B cell (primary cell): ENCODE results near the gene RNASET2. TPM values are rescaled to one million over a fixed set of nuclear protein-coding genes. Genes with fewer than 3 reads are reported as not detected.

Experiments used
- ATAC-seq: fragments of 200-7000 bp; cut with Tn5 transposase; one replicate; pipeline ENCODE4 v1.10.0; 2021; ENCODE audit warnings: low read depth, mild to moderate bottlenecking, moderate number of reproducible peaks, moderate library complexity
- CTCF ChIA-PET: fragments of 350-600 bp; sonication (Branson Sonifier 250); formaldehyde crosslinking; loops from one replicate; lab custom pipeline; 2021; ENCODE audit warnings: antibody characterized with exemption, inconsistent platforms; lab: Charles Lee
- POLR2A ChIA-PET: fragments of 350-600 bp; sonication (Branson Sonifier 250); formaldehyde crosslinking; loops from one replicate; lab custom pipeline; 2021; ENCODE audit warnings: antibody characterized with exemption; lab: Charles Lee
- DNase-seq: peaks from one replicate; pipeline ENCODE4 v3.0.0; 2013
- H2AFZ ChIP-seq: 2 replicates; pipeline ENCODE4 v1.6.1; 2012; ENCODE audit warnings: mild to moderate bottlenecking, low read depth, low read length; ENCODE audit not compliant: insufficient read depth, poor library complexity, severe bottlenecking
- H3K27ac ChIP-seq, 2 donors: 1 replicate in 1 of 2; 2 replicates in 1 of 2; pipeline ENCODE4 v1.5.1; 2012 to 2013; ENCODE audit warnings: low read length in 2 of 2, mild to moderate bottlenecking in 2 of 2, moderate library complexity in 1 of 2
- H3K27me3 ChIP-seq, 4 experiments: fragments of 200-600 bp in 1 of 4; sonication (generic) in 1 of 4; replicated peaks in 1 of 4; 1 replicate in 2 of 4; 2 replicates in 2 of 4; pipeline versions ENCODE4 v1.6.1 to v1.7.0; 2013 to 2016; ENCODE audit warnings: low read length in 3 of 4, mild to moderate bottlenecking in 2 of 4, mixed read lengths in 1 of 4, moderate library complexity in 1 of 4; ENCODE audit not compliant: insufficient read depth in 4 of 4, control insufficient read depth in 3 of 4; ENCODE audit errors: control extremely low read depth in 1 of 4
- H3K36me3 ChIP-seq, 2 experiments: replicated peaks in 1 of 2; 1 replicate in 1 of 2; 2 replicates in 1 of 2; pipeline versions ENCODE4 v1.6.1 to v1.7.1; 2013; ENCODE audit warnings: low read length in 1 of 2; ENCODE audit not compliant: insufficient read depth in 2 of 2, control insufficient read depth in 1 of 2; ENCODE audit errors: control extremely low read depth in 1 of 2, extremely low read depth in 1 of 2
- H3K4me1 ChIP-seq, 2 donors: fragments of 200-600 bp in 1 of 2; sonication (generic) in 1 of 2; 1 replicate in 1 of 2; 2 replicates in 1 of 2; pipeline versions ENCODE4 v1.5.1 to v1.6.1; 2013 to 2017; ENCODE audit warnings: low read length in 2 of 2; ENCODE audit not compliant: control insufficient read depth in 2 of 2, insufficient read depth in 2 of 2
- H3K4me2 ChIP-seq: replicated peaks from 2 replicates; pipeline ENCODE3; 2012; ENCODE audit warnings: mild to moderate bottlenecking, low read depth, low read length; ENCODE audit not compliant: poor library complexity, severe bottlenecking
- H3K4me3 ChIP-seq, 5 experiments: fragments of 200-600 bp in 1 of 5; sonication (generic) in 1 of 5; 1 replicate in 3 of 5; 2 replicates in 2 of 5; pipeline versions ENCODE4 v1.5.1 to v1.7.0; 2011 to 2016; ENCODE audit warnings: low read length in 4 of 5, mild to moderate bottlenecking in 4 of 5, low read depth in 2 of 5, control low read depth in 1 of 5, moderate library complexity in 1 of 5; ENCODE audit not compliant: insufficient read depth in 1 of 5; ENCODE audit errors: control extremely low read depth in 1 of 5, extremely low read depth in 1 of 5
- H3K79me2 ChIP-seq: fragments of 200-600 bp; sonication (generic); one replicate; pipeline ENCODE4 v1.6.0; 2016; ENCODE audit warnings: low read length; ENCODE audit not compliant: control insufficient read depth, insufficient read depth
- H3K9ac ChIP-seq: fragments of 200-600 bp; sonication (generic); 2 replicates; pipeline ENCODE4 v1.6.1; 2017; ENCODE audit warnings: mild to moderate bottlenecking, low read length, moderate library complexity
- H3K9me3 ChIP-seq, 3 donors: one replicate each; pipeline versions ENCODE4 v1.6.1 to v1.7.1; 2013; ENCODE audit warnings: low read length in 2 of 3; ENCODE audit not compliant: control insufficient read depth in 2 of 3, insufficient read depth in 1 of 3; ENCODE audit errors: control extremely low read depth in 1 of 3
- H4K20me1 ChIP-seq: 2 replicates; pipeline ENCODE4 v1.6.0; 2012; ENCODE audit warnings: mild to moderate bottlenecking, low read length; ENCODE audit not compliant: insufficient read depth, control insufficient read depth, poor library complexity, severe bottlenecking
- H3K27ac Mint-ChIP-seq: one replicate; pipeline ENCODE4 v1.8.0; 2021; ENCODE audit warnings: mixed read lengths
- H3K27me3 Mint-ChIP-seq: one replicate; pipeline ENCODE4 v1.8.0; 2021; ENCODE audit warnings: mixed read lengths
- H3K4me1 Mint-ChIP-seq: one replicate; pipeline ENCODE4 v1.8.0; 2021; ENCODE audit warnings: mixed read lengths
- H3K4me3 Mint-ChIP-seq: one replicate; pipeline ENCODE4 v1.8.0; 2021; ENCODE audit warnings: mixed read lengths
- H3K9me3 Mint-ChIP-seq: one replicate; pipeline ENCODE4 v1.8.0; 2022; ENCODE audit warnings: mixed read lengths; ENCODE audit not compliant: insufficient read depth
- EZH2 ChIP-seq: IDR thresholded peaks from 2 replicates; pipeline ENCODE4 v1.6.1; 2012; ENCODE audit warnings: borderline replicate concordance, low read depth, mild to moderate bottlenecking, moderate library complexity, low read length; ENCODE audit not compliant: insufficient read depth, poor library complexity, severe bottlenecking
- whole genome bisulfite sequencing: methylation state at CpG from one replicate; pipeline ENCODE4 v1.1.5; 2013; ENCODE audit warnings: missing lambda C conversion rate; ENCODE audit not compliant: insufficient coverage; 5-methylcytosine and 5-hydroxymethylcytosine counted together
- intact Hi-C: fragments of 100-400 bp; cut with micrococcal nuclease; formaldehyde crosslinking; loops from one replicate; pipeline ENCODE4 v1.10.0; 2022
- polyA plus RNA-seq: library from polyadenylated mRNA; depleted of rRNA; stranded (reverse); fragments of >200 nt; gene quantifications from 2 replicates; pipeline ENCODE4 v1.2.3, GENCODE V29; 2012
- total RNA-seq, 2 donors: library from RNA; stranded (reverse); fragments of 120-200 nt in 1 of 2; gene quantifications; 1 replicate in 1 of 2; 2 replicates in 1 of 2; pipeline versions ENCODE4 v1.2.3 to v1.2.4, GENCODE V29; 2013 to 2022
- TF ChIP-seq, protein P1 (sequence below): fragments of 200-600 bp; IDR thresholded peaks from one replicate; pipeline ENCODE4 v1.8.0; 2022; ENCODE audit warnings: antibody characterized with exemption, mild to moderate bottlenecking

The RNASET2 gene
- total and polyA plus RNA-seq, 2 donors (not counting 1 experiment from before 2014, with no cell fraction given) = 293 to 330 TPM

DNA sequence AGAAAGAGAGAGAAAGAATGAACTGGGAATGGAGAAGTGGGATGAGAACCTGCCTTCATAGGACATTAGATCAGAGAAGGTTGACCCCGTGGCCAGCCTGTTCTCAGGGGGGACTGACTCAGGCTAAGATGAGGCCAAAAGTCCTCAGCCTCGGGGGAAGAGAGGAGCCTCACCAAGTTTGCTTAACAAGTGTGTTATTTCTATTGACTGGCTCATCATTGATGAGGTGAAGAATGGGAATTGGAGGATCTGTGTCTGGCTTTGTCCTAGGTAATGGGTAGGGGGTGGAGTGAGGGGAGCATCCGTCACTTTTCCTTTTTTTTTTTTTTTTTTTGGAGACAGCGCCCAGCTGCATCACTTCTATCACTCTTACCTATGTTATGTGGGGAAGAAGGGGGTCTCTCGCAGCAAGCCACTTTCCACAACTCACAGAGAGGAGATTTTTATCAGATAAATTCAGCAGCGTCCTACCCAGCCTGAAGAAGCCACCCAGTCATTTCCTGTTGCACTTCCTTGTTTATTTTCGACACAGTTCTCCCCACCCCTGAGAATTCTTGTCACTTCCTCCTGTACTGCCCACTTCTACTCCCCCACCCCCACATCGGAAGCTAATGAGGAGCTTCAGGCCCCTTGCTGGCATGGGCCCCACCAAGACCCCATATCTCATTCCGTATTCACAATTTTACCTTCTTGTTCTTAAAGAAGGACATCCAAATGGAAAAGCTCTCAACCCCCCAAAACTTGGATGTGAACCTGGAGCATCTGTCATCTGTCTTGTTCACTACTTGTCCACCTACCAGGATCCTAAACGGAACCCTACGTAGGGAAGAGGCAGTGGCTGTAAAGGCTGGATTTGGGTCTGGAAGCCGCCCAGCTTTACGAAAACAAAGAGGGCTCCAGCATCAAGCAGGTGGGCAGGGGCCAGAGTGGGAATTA lies 2.8 kb upstream of the RNASET2 start:
- Histone ChIP-seq H3K27me3 (no peaks in the 10 kb centered on the region), H3K4me2 (peak overlapping the region; percentile 74), H4K20me1 (peaks cover 16% of the 10 kb centered on the region), H3K79me2 (peaks cover 30% of the 10 kb centered on the region), H3K4me1 (peaks cover 39 to 52% of the 10 kb centered on the region in 2 donors), H3K9ac (peak overlapping the region; percentile 47), H3K9me3 (no peaks in the 10 kb centered on the region), H3K4me3 (peak overlapping the region; percentile 30 to 56 (median 38)), H3K36me3 (peaks cover 0 to 2% of the 10 kb centered on the region in 2 experiments), H2AFZ (peak overlapping the region; percentile 63), H3K27ac (peak overlapping the region; percentile 94 to 98)
- TF ChIP-seq EZH2 = no peak
- TF ChIP-seq, protein P1, sequence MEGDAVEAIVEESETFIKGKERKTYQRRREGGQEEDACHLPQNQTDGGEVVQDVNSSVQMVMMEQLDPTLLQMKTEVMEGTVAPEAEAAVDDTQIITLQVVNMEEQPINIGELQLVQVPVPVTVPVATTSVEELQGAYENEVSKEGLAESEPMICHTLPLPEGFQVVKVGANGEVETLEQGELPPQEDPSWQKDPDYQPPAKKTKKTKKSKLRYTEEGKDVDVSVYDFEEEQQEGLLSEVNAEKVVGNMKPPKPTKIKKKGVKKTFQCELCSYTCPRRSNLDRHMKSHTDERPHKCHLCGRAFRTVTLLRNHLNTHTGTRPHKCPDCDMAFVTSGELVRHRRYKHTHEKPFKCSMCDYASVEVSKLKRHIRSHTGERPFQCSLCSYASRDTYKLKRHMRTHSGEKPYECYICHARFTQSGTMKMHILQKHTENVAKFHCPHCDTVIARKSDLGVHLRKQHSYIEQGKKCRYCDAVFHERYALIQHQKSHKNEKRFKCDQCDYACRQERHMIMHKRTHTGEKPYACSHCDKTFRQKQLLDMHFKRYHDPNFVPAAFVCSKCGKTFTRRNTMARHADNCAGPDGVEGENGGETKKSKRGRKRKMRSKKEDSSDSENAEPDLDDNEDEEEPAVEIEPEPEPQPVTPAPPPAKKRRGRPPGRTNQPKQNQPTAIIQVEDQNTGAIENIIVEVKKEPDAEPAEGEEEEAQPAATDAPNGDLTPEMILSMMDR = no peak
- H3K9me3 Mint-ChIP-seq = no peaks in the 10 kb centered on the region
- no peaks in the 10 kb centered on the region for H3K27me3 Mint-ChIP-seq
- ATAC-seq (peak; percentile 29), DNase-seq (peak; percentile 83)
- intact Hi-C loops = loop anchor here (1.0 to 5.0 kb wide), 3 partner anchors 9 to 617 kb away; partner anchors contain the start of genes CEP43 and SFT2D1
- ChIA-PET CTCF (interaction anchor here (0.7 to 9.7 kb wide), 7 partner anchors 9 to 184 kb away, joined by 3 to 117 read pairs (median 6); no protein-coding TSS in a partner anchor), POLR2A (interaction anchor here (0.6 to 1.6 kb wide), 4 partner anchors 9 to 157 kb away, joined by 3 to 11 read pairs (median 4); no protein-coding TSS in a partner anchor)
- WGBS = 19% methylated on average over 6 of the region's 13 CpGs
- peak overlapping the region; percentile 93 for H3K4me3 Mint-ChIP-seq
- H3K4me1 Mint-ChIP-seq = peaks cover 56% of the 10 kb centered on the region
- peak overlapping the region; percentile 100 for H3K27ac Mint-ChIP-seq
